BJ (cell line): Measurements from ENCODE around the gene FAM124B. TPM values are rescaled to one million over a fixed set of nuclear protein-coding genes. Genes with fewer than 3 reads are reported as not detected.
"Not testable (repeated sequence)": the region's sequence is repeated elsewhere in the genome, so short reads cannot be mapped to it uniquely, and the experiment has no call there.

ENCODE experiments used
- CTCF ChIA-PET: fragments of 350-600 bp; formaldehyde crosslinking; extraction: SDS; loops from one replicate; lab custom pipeline; 2021; ENCODE audit warnings: antibody characterized with exemption, inconsistent platforms; lab: Yijun Ruan, JAX
- POLR2A ChIA-PET: fragments of 300-600 bp; sonication (Branson Sonifier 250); formaldehyde crosslinking; extraction: SDS; loops from one replicate; lab custom pipeline; 2021; ENCODE audit warnings: antibody characterized with exemption; lab: Charles Lee
- DNase-seq: peaks from one replicate; pipeline ENCODE4 v3.0.0-alpha.2; 2011; ENCODE audit warnings: low read depth
- H3K27me3 ChIP-seq: 2 replicates; pipeline ENCODE4 v1.6.0; 2011; ENCODE audit warnings: low read length; ENCODE audit not compliant: control insufficient read depth, insufficient read depth
- H3K36me3 ChIP-seq: 2 replicates; pipeline ENCODE4 v1.5.1; 2011; ENCODE audit warnings: low read length; ENCODE audit not compliant: control insufficient read depth, insufficient read depth
- H3K4me3 ChIP-seq: 2 replicates; pipeline ENCODE4 v1.5.1; 2011; ENCODE audit warnings: low read depth, mild to moderate bottlenecking, control low read depth, low read length
- CTCF ChIP-seq: IDR thresholded peaks from 2 replicates; pipeline ENCODE4 v1.5.1; 2011; ENCODE audit warnings: low read depth, mild to moderate bottlenecking, control low read depth, inconsistent platforms, low read length, moderate library complexity; ENCODE audit not compliant: insufficient read depth
- polyA plus RNA-seq: library from polyadenylated mRNA; depleted of rRNA; stranded (reverse); fragments of >200 nt; gene quantifications from 2 replicates; pipeline ENCODE4 v1.2.3, GENCODE V29; 2011

FAM124B gene
- polyA plus RNA-seq, 1 experiment: 0.04 TPM

GRCh38 chr2:224403657-224404056 is 1.8 kb upstream of the FAM124B start:
- H3K27me3 ChIP-seq: no peaks in the 10 kb centered on the region; the same call in 1 of the 2 replicates
- DNase-seq: no peak
- no peak for TF ChIP-seq CTCF
- no peaks in the 10 kb centered on the region for H3K36me3 ChIP-seq
- POLR2A ChIA-PET: no interaction called here
- CTCF ChIA-PET: interaction anchor here (1.1 kb wide), 1 partner anchor 248 kb away, joined by 3 read pairs; no protein-coding TSS in a partner anchor
- H3K4me3 ChIP-seq: no peak overlapping the region

GRCh38 chr2:224400886-224401632 is 848 bp downstream of the FAM124B start:
- Histone ChIP-seq H3K36me3 (no peaks in the 10 kb centered on the region), H3K27me3 (no peaks in the 10 kb centered on the region; the same call in 1 of the 2 replicates), H3K4me3 (no peak overlapping the region)
- TF ChIP-seq CTCF: no peak
- POLR2A ChIA-PET: interaction anchor here (1.1 kb wide), 1 partner anchor 11 kb away, joined by 3 read pairs; no protein-coding TSS in a partner anchor
- DNase-seq: no peak
- CTCF ChIA-PET: interaction anchor here (1.1 to 2.7 kb wide), 3 partner anchors 11 to 250 kb away, joined by 3 to 8 read pairs (median 4); no protein-coding TSS in a partner anchor

GRCh38 chr2:224400174-224400810 is 1.6 kb downstream of the FAM124B start:
- TF ChIP-seq CTCF: no peak
- Histone ChIP-seq H3K27me3 (no peaks in the 10 kb centered on the region; the same call in 1 of the 2 replicates), H3K4me3 (no peak overlapping the region), H3K36me3 (no peaks in the 10 kb centered on the region)
- DNase-seq: no peak
- POLR2A ChIA-PET: no interaction called here
- CTCF ChIA-PET: interaction anchor here (1.1 to 2.7 kb wide), 2 partner anchors 12 to 251 kb away, joined by 3 to 8 read pairs; no protein-coding TSS in a partner anchor

GRCh38 chr2:224398289-224398688 is 3.6 kb downstream of the FAM124B start:
- TF ChIP-seq CTCF: no peak
- no peaks in the 10 kb centered on the region for H3K36me3 ChIP-seq
- DNase-seq: no peak
- ChIA-PET POLR2A (no interaction called here), CTCF (interaction anchor here (0.6 kb wide), 1 partner anchor 1249 kb away, joined by 8 read pairs; no protein-coding TSS in a partner anchor)
- H3K27me3 ChIP-seq: peaks cover 1% of the 10 kb centered on the region
- no peak overlapping the region for H3K4me3 ChIP-seq

- H3K4me3 ChIP-seq, DNase-seq, H3K36me3 ChIP-seq, H3K27me3 ChIP-seq, CTCF ChIA-PET, POLR2A ChIA-PET: not testable (repeated sequence)
Observed at GRCh38 chr2:224397100-224397499, 4.8 kb downstream of the FAM124B start.
